ENCODE measurements around the gene CDC42BPG. TPM values are rescaled to one million over a fixed set of nuclear protein-coding genes. Genes with fewer than 3 reads are reported as not detected.
A peak's percentile ranks its signal among the peaks of the same experiment; 100 is the strongest.

The CDC42BPG gene
- total and polyA plus RNA-seq, 10 of the 15 experiments (the other 5 are each of a cell fraction or from before 2014, with no cell fraction given): 0.02 to 1.3 (median 0.09) TPM; not detected in 1

- TF ChIP-seq SKIL (IDR thresholded peaks at IDR 0.05; ENCODE audit: low read depth, poor library complexity, severe bottlenecking) (peak; percentile 96), EED (IDR thresholded peaks at IDR 0.05; ENCODE audit: low read depth) (peak; percentile 71), ZBTB11 (CRISPR knock-in tag; IDR thresholded peaks at IDR 0.05) (no peak), CREM (IDR thresholded peaks at IDR 0.05; ENCODE audit: low read depth) (peak; percentile 80), ZNF207 (IDR thresholded peaks at IDR 0.05; ENCODE audit: borderline replicate concordance) (0 out of 2 replicates have a peak, but pooled peaks have one; percentile 17), ETV6 (conservative IDR thresholded peaks at IDR 0.05 in 1 of 2, IDR thresholded peaks at IDR 0.05 in 1 of 2; ENCODE audit: borderline replicate concordance in 1 of 2, low read depth in 1 of 2) (peak in 1 of 2 experiments; percentile 28; a peak in 2 of 4 replicates), NR2C1 (IDR thresholded peaks at IDR 0.05) (peak; percentile 43), BHLHE40 (IDR thresholded peaks at IDR 0.05; ENCODE audit: borderline replicate concordance in 1 of 2, low read depth in 2 of 2, low read length in 1 of 2) (peak; percentile 49 to 57; a peak in 3 of 4 replicates), MEF2B (IDR thresholded peaks at IDR 0.05; ENCODE audit: partially characterized antibody, poor library complexity, severe bottlenecking) (peak; percentile 92), TBL1XR1 (IDR thresholded peaks at IDR 0.05; ENCODE audit: low read depth, low read length) (peak; percentile 48; the same call in 1 of the 2 replicates), USF2 (IDR thresholded peaks at IDR 0.05; ENCODE audit: borderline replicate concordance, low read depth, low read length) (no peak), BCL11A (IDR thresholded peaks at IDR 0.05; ENCODE audit: low read depth, low read length) (0 out of 2 replicates have a peak, but pooled peaks have one; percentile 38), ZBED1 (IDR thresholded peaks at IDR 0.05; ENCODE audit: borderline replicate concordance) (peak; percentile 85; the same call in 1 of the 2 replicates), RELB (IDR thresholded peaks at IDR 0.05; ENCODE audit: low read depth) (peak; percentile 81; the same call in 1 of the 2 replicates), PAX5 (IDR thresholded peaks at IDR 0.05; ENCODE audit: borderline replicate concordance, low read depth, low read length) (peak; percentile 45; the same call in 1 of the 2 replicates), GATAD2B (conservative IDR thresholded peaks at IDR 0.05; ENCODE audit: low read depth) (no peak; the same call in 1 of the 2 replicates), NBN (IDR thresholded peaks at IDR 0.05) (peak; percentile 72; the same call in 1 of the 2 replicates), NFIC (IDR thresholded peaks at IDR 0.05; ENCODE audit: low read depth, low read length) (no peak), SUZ12 (IDR thresholded peaks at IDR 0.05; ENCODE audit: unreplicated experiment) (no peak)
Observed at GRCh38 chr11:64865286-64866172, 21.1 kb upstream of the CDC42BPG start (continued).
